B cell (primary cell): ENCODE measurements around the gene SLC1A1. TPM values are rescaled to one million over a fixed set of nuclear protein-coding genes. Genes with fewer than 3 reads are reported as not detected.

Experiments
- ATAC-seq: fragments of 200-7000 bp; cut with Tn5 transposase; one replicate; pipeline ENCODE4 v1.10.0; 2021; ENCODE audit warnings: low read depth, mild to moderate bottlenecking, moderate number of reproducible peaks, moderate library complexity
- CTCF ChIA-PET: fragments of 350-600 bp; sonication (Branson Sonifier 250); formaldehyde crosslinking; loops from one replicate; lab custom pipeline; 2021; ENCODE audit warnings: antibody characterized with exemption, inconsistent platforms; lab: Charles Lee
- POLR2A ChIA-PET: fragments of 350-600 bp; sonication (Branson Sonifier 250); formaldehyde crosslinking; loops from one replicate; lab custom pipeline; 2021; ENCODE audit warnings: antibody characterized with exemption; lab: Charles Lee
- DNase-seq: peaks from one replicate; pipeline ENCODE4 v3.0.0; 2013
- H2AFZ ChIP-seq: 2 replicates; pipeline ENCODE4 v1.6.1; 2012; ENCODE audit warnings: mild to moderate bottlenecking, low read depth, low read length; ENCODE audit not compliant: insufficient read depth, poor library complexity, severe bottlenecking
- H3K27ac ChIP-seq, 2 donors: 1 replicate in 1 of 2; 2 replicates in 1 of 2; pipeline ENCODE4 v1.5.1; 2012 to 2013; ENCODE audit warnings: low read length in 2 of 2, mild to moderate bottlenecking in 2 of 2, moderate library complexity in 1 of 2
- H3K27me3 ChIP-seq, 4 experiments: fragments of 200-600 bp in 1 of 4; sonication (generic) in 1 of 4; replicated peaks in 1 of 4; 1 replicate in 2 of 4; 2 replicates in 2 of 4; pipeline versions ENCODE4 v1.6.1 to v1.7.0; 2013 to 2016; ENCODE audit warnings: low read length in 3 of 4, mild to moderate bottlenecking in 2 of 4, mixed read lengths in 1 of 4, moderate library complexity in 1 of 4; ENCODE audit not compliant: insufficient read depth in 4 of 4, control insufficient read depth in 3 of 4; ENCODE audit errors: control extremely low read depth in 1 of 4
- H3K36me3 ChIP-seq, 2 experiments: replicated peaks in 1 of 2; 1 replicate in 1 of 2; 2 replicates in 1 of 2; pipeline versions ENCODE4 v1.6.1 to v1.7.1; 2013; ENCODE audit warnings: low read length in 1 of 2; ENCODE audit not compliant: insufficient read depth in 2 of 2, control insufficient read depth in 1 of 2; ENCODE audit errors: control extremely low read depth in 1 of 2, extremely low read depth in 1 of 2
- H3K4me1 ChIP-seq, 2 donors: fragments of 200-600 bp in 1 of 2; sonication (generic) in 1 of 2; 1 replicate in 1 of 2; 2 replicates in 1 of 2; pipeline versions ENCODE4 v1.5.1 to v1.6.1; 2013 to 2017; ENCODE audit warnings: low read length in 2 of 2; ENCODE audit not compliant: control insufficient read depth in 2 of 2, insufficient read depth in 2 of 2
- H3K4me2 ChIP-seq: replicated peaks from 2 replicates; pipeline ENCODE3; 2012; ENCODE audit warnings: mild to moderate bottlenecking, low read depth, low read length; ENCODE audit not compliant: poor library complexity, severe bottlenecking
- H3K4me3 ChIP-seq, 5 experiments: fragments of 200-600 bp in 1 of 5; sonication (generic) in 1 of 5; 1 replicate in 3 of 5; 2 replicates in 2 of 5; pipeline versions ENCODE4 v1.5.1 to v1.7.0; 2011 to 2016; ENCODE audit warnings: low read length in 4 of 5, mild to moderate bottlenecking in 4 of 5, low read depth in 2 of 5, control low read depth in 1 of 5, moderate library complexity in 1 of 5; ENCODE audit not compliant: insufficient read depth in 1 of 5; ENCODE audit errors: control extremely low read depth in 1 of 5, extremely low read depth in 1 of 5
- H3K79me2 ChIP-seq: fragments of 200-600 bp; sonication (generic); one replicate; pipeline ENCODE4 v1.6.0; 2016; ENCODE audit warnings: low read length; ENCODE audit not compliant: control insufficient read depth, insufficient read depth
- H3K9ac ChIP-seq: fragments of 200-600 bp; sonication (generic); 2 replicates; pipeline ENCODE4 v1.6.1; 2017; ENCODE audit warnings: mild to moderate bottlenecking, low read length, moderate library complexity
- H3K9me3 ChIP-seq, 3 donors: one replicate each; pipeline versions ENCODE4 v1.6.1 to v1.7.1; 2013; ENCODE audit warnings: low read length in 2 of 3; ENCODE audit not compliant: control insufficient read depth in 2 of 3, insufficient read depth in 1 of 3; ENCODE audit errors: control extremely low read depth in 1 of 3
- H4K20me1 ChIP-seq: 2 replicates; pipeline ENCODE4 v1.6.0; 2012; ENCODE audit warnings: mild to moderate bottlenecking, low read length; ENCODE audit not compliant: insufficient read depth, control insufficient read depth, poor library complexity, severe bottlenecking
- H3K27ac Mint-ChIP-seq: one replicate; pipeline ENCODE4 v1.8.0; 2021; ENCODE audit warnings: mixed read lengths
- H3K27me3 Mint-ChIP-seq: one replicate; pipeline ENCODE4 v1.8.0; 2021; ENCODE audit warnings: mixed read lengths
- H3K4me1 Mint-ChIP-seq: one replicate; pipeline ENCODE4 v1.8.0; 2021; ENCODE audit warnings: mixed read lengths
- H3K4me3 Mint-ChIP-seq: one replicate; pipeline ENCODE4 v1.8.0; 2021; ENCODE audit warnings: mixed read lengths
- H3K9me3 Mint-ChIP-seq: one replicate; pipeline ENCODE4 v1.8.0; 2022; ENCODE audit warnings: mixed read lengths; ENCODE audit not compliant: insufficient read depth
- EZH2 ChIP-seq: IDR thresholded peaks from 2 replicates; pipeline ENCODE4 v1.6.1; 2012; ENCODE audit warnings: borderline replicate concordance, low read depth, mild to moderate bottlenecking, moderate library complexity, low read length; ENCODE audit not compliant: insufficient read depth, poor library complexity, severe bottlenecking
- WGBS: methylation state at CpG from one replicate; pipeline ENCODE4 v1.1.5; 2013; ENCODE audit warnings: missing lambda C conversion rate; ENCODE audit not compliant: insufficient coverage; 5-methylcytosine and 5-hydroxymethylcytosine counted together
- intact Hi-C: fragments of 100-400 bp; cut with micrococcal nuclease; formaldehyde crosslinking; loops from one replicate; pipeline ENCODE4 v1.10.0; 2022
- polyA plus RNA-seq: library from polyadenylated mRNA; depleted of rRNA; stranded (reverse); fragments of >200 nt; gene quantifications from 2 replicates; pipeline ENCODE4 v1.2.3, GENCODE V29; 2012
- total RNA-seq, 2 donors: library from RNA; stranded (reverse); fragments of 120-200 nt in 1 of 2; gene quantifications; 1 replicate in 1 of 2; 2 replicates in 1 of 2; pipeline versions ENCODE4 v1.2.3 to v1.2.4, GENCODE V29; 2013 to 2022
- TF ChIP-seq, protein P1 (sequence below): fragments of 200-600 bp; IDR thresholded peaks from one replicate; pipeline ENCODE4 v1.8.0; 2022; ENCODE audit warnings: antibody characterized with exemption, mild to moderate bottlenecking

Gene SLC1A1
- total and polyA plus RNA-seq, 2 donors (not counting 1 experiment from before 2014, with no cell fraction given): 0.10 to 0.54 TPM

DNA sequence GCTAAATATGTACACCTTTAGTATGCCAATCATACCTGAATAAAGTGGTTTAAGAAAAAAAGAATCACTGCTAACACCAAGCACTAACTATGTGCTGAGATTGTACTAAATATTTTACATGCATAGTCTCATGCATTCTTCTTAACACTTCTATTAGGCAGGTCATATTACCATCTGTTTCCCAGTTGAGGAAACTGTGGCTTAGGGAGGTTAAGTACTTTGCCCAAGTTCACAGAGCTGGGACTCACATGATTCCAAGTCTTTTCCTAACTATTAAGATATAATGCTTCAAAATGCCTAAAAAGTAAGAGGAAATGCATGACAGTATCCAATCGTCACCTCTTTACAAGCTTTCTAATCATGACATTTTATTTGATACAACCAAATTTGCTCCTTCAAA, 102.6 kb downstream of the SLC1A1 start:
- CTCF ChIA-PET: no interaction called here
- Histone ChIP-seq H3K36me3 (no peaks in the 10 kb centered on the region), H3K27me3 (no peaks in the 10 kb centered on the region), H3K9me3 (no peaks in the 10 kb centered on the region), H2AFZ (no peak overlapping the region), H3K4me3 (no peak overlapping the region), H3K79me2 (no peaks in the 10 kb centered on the region), H3K4me2 (no peak overlapping the region), H3K4me1 (peaks cover 0 to 4% of the 10 kb centered on the region in 2 donors), H4K20me1 (no peaks in the 10 kb centered on the region), H3K9ac (no peak overlapping the region), H3K27ac (no peak overlapping the region)
- Mint-ChIP-seq H3K27me3 (peaks cover 7% of the 10 kb centered on the region), H3K9me3 (no peaks in the 10 kb centered on the region), H3K4me3 (no peak overlapping the region), H3K27ac (no peak overlapping the region), H3K4me1 (peaks cover 6% of the 10 kb centered on the region)
- no CpG with 5 or more reads among the region's 1 CpG for WGBS
- ATAC-seq (no peak), DNase-seq (no peak)
- intact Hi-C loops: no loop called here
- TF ChIP-seq EZH2: no peak
- TF ChIP-seq, protein P1, sequence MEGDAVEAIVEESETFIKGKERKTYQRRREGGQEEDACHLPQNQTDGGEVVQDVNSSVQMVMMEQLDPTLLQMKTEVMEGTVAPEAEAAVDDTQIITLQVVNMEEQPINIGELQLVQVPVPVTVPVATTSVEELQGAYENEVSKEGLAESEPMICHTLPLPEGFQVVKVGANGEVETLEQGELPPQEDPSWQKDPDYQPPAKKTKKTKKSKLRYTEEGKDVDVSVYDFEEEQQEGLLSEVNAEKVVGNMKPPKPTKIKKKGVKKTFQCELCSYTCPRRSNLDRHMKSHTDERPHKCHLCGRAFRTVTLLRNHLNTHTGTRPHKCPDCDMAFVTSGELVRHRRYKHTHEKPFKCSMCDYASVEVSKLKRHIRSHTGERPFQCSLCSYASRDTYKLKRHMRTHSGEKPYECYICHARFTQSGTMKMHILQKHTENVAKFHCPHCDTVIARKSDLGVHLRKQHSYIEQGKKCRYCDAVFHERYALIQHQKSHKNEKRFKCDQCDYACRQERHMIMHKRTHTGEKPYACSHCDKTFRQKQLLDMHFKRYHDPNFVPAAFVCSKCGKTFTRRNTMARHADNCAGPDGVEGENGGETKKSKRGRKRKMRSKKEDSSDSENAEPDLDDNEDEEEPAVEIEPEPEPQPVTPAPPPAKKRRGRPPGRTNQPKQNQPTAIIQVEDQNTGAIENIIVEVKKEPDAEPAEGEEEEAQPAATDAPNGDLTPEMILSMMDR: no peak
- POLR2A ChIA-PET: no interaction called here

DNA sequence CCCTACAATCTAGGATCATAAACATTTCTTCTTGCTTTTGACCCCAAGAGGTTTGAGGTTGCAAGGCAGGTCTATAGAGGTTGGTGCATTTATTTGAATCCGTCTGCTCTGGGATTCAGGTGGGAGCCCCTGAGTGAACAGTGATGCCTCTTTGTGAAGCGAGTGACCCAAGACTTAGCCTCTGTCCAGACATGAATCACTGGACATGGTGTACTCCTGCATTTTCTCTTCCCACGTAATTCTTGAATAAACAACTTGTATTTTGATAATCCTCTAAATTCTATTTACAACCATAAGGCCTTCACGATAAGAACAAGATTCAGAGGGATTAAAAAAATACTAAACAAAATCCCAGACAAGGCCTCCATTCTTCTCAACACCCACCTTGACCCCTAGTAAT, 104.3 kb downstream of the SLC1A1 start:
- Histone ChIP-seq H3K4me1 (peaks cover 0 to 4% of the 10 kb centered on the region in 2 donors), H2AFZ (no peak overlapping the region), H3K9ac (no peak overlapping the region), H3K27me3 (no peaks in the 10 kb centered on the region), H3K4me3 (no peak overlapping the region), H4K20me1 (no peaks in the 10 kb centered on the region), H3K4me2 (no peak overlapping the region), H3K36me3 (no peaks in the 10 kb centered on the region), H3K79me2 (no peaks in the 10 kb centered on the region), H3K9me3 (peaks cover 0 to 3% (median 2%) of the 10 kb centered on the region in 3 donors), H3K27ac (no peak overlapping the region)
- Mint-ChIP-seq H3K27me3 (peaks cover 7% of the 10 kb centered on the region), H3K4me3 (no peak overlapping the region), H3K4me1 (peaks cover 6% of the 10 kb centered on the region), H3K9me3 (no peaks in the 10 kb centered on the region), H3K27ac (no peak overlapping the region)
- ChIA-PET CTCF (no interaction called here), POLR2A (no interaction called here)
- DNase-seq (no peak), ATAC-seq (no peak)
- TF ChIP-seq, protein P1: no peak
- TF ChIP-seq EZH2: no peak
- WGBS: 92% methylated on average over 2 of the region's 4 CpGs
- intact Hi-C loops: no loop called here
